HG02840 (cell line): Measurements from ENCODE around the gene LRRC7.

Experiments
- ATAC-seq: cut with Tn5 transposase; IDR thresholded peaks from one replicate; pipeline ENCODE4 v1.9.1; 2021; ENCODE audit warnings: mild to moderate bottlenecking, moderate library complexity, moderate number of reproducible peaks; ENCODE audit not compliant: unreplicated experiment, low FRiP score

LRRC7 gene

DNA sequence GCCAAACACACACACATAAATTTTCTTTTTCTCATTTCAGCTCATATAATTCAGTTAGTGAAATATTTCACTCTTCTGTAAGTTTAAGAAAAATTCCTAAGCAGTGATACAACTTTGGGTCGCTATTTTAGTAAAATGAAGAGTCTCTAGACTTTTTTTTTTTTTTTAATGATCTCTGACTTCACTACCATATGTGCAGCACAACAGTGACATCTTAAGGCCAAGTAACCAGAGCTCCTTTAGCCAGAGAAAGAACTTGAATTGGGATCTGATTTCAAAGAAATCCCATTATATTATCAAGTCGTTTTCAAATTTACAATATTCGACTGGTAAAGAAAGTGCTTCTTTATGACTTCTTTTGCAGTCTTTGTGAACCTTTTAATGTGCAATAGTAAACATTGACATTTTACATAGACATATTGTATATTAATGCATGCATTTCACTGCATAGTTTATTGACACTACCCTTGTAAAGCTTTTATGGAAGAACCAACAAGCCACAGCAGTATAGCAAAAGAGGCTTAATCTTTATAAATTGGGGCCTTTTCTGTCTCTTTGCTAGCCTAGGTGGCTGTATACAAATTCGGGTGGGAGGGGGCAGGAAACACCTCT is 575.4 kb downstream of the LRRC7 start:
- ATAC-seq, result no peak

DNA sequence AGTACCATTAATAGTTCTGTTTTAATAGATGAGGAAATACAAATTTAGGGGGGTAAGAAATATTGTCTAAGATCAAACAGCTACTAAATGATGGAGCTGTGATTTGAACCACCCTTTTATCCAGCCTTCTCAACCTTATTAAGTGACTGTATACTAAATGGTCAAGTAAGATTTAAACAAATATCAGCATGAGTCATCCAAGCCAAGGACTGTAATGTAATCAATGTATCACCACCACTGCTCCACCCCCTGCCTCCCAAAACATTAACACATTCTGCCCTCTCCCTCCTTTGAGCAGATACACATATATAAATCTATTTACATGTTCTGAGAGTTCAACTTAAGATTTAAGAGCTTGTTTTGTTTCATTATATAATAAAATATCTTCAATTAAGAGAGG is 578.8 kb downstream of the LRRC7 start:
- no peak for ATAC-seq

DNA sequence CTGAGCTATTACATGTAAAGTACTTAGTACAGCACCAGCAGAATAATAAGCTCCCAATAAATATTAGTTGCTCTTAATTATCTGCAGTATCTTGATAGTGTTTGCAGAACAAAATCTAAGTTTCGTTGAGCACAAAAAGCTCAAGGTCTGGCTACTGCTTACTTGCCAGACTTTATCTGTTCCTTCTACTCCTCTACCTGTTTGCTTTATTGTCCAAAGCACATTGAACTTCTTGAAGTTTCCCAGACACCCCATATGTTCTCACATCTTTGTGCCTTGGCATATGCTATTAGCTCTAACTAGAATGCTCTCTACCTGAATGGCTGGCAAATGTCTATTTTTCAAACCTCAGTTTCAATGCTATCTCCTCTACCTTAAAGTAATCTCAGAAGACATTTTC is 582.7 kb downstream of the LRRC7 start:
- ATAC-seq, result no peak

DNA sequence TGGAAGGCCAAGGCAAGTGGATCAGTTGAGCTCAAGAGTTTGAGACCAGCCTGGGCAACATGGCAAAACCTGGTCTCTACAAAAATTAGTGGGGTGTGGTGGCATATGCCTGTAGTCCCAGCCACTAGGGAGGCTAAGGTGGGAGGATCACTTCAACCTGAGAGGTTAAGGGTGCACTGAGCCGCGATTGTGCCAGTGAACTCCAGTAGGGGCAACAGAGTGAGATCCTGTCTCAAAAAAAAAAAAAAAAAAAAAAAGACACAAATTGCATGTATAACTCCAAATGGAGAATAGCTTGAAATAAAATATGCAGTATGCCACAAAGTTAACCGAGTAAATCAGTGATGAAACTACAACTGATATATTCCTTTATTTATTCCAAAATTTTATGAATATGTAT is 586.0 kb downstream of the LRRC7 start:
- ATAC-seq, result no peak

DNA sequence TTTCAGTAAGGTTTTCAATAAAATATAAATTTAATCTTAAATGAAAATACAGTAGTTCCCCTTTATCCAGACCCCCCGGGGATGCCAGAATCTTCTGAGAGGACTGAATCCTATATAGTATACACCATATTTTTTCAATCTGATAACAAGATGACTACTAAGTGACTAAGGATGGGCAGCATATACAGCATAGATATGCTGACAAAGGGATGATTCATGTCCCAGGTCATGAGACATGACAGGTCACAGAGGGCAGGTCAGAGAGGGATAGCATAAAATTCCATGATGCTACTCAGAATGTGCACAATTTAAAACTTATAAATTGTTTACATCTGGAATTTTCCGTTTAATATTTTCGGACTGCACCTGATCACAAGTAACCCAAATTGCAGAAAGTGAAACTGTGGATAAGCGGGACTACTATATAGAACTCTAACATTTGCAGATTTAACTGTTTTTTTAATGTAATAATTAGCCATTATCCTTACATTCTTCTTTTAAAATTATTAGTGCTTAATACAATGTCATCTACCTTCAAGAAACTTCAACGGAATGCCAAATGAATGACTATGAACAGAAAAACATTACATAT is 588.9 kb downstream of the LRRC7 start:
- no peak for ATAC-seq

GRCh38 chr1:70164350-70164749 is 596.6 kb downstream of the LRRC7 start:
- no peak for ATAC-seq

- ATAC-seq, result no peak
Observed at GRCh38 chr1:70168283-70168682, 600.6 kb downstream of the LRRC7 start.

GRCh38 chr1:70169018-70169839 is 601.5 kb downstream of the LRRC7 start:
- no peak for ATAC-seq

DNA sequence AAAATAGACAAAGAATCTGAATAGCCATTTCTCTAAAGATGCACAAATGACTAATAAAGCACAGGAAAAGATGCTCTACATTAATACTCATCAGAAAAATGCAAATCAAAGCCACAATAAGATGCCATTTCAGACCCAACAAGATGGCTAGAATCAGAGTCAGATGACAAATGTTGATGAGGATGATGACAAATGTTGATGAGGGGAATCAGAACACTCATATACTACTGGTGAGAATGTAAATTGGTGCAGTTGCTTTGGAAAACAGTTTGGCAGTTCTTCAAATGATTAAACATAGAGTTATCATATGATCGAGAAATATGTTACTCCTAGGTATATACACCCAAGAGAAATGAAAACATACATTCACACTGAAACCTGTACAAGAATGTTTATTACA is 603.8 kb downstream of the LRRC7 start:
- no peak for ATAC-seq
